Small intestine (tissue), 7 donors: Measurements from ENCODE around the gene SUFU. TPM values are rescaled to one million over a fixed set of nuclear protein-coding genes. Genes with fewer than 3 reads are reported as not detected.
"Not testable (repeated sequence)": the region's sequence is repeated elsewhere in the genome, so short reads cannot be mapped to it uniquely, and the experiment has no call there.

Source experiments
- DNase-seq, 2 donors: peaks; one replicate each; pipeline versions ENCODE4 v3.0.0 to v3.0.0-alpha.2; 2013
- FAIRE-seq: peaks from 2 replicates; lab custom pipeline; 2012; peaks lifted over from hg19 to GRCh38; lab: Jason Lieb, UNC
- H3K27ac ChIP-seq, 3 donors: one replicate each; pipeline ENCODE4 v1.5.1; 2013; ENCODE audit warnings: low read length in 2 of 3, mild to moderate bottlenecking in 2 of 3, control low read depth in 1 of 3, inconsistent platforms in 1 of 3, low read depth in 1 of 3, moderate library complexity in 1 of 3
- H3K27me3 ChIP-seq, 3 donors: one replicate each; pipeline ENCODE4 v1.6.1; 2013; ENCODE audit warnings: low read length in 3 of 3, inconsistent platforms in 1 of 3; ENCODE audit not compliant: control insufficient read depth in 3 of 3, insufficient read depth in 3 of 3
- H3K36me3 ChIP-seq, 3 donors: one replicate each; pipeline ENCODE4 v1.6.1; 2013; ENCODE audit warnings: low read length in 3 of 3, inconsistent platforms in 1 of 3, low read depth in 1 of 3, mild to moderate bottlenecking in 1 of 3, moderate library complexity in 1 of 3; ENCODE audit not compliant: control insufficient read depth in 3 of 3, insufficient read depth in 2 of 3
- H3K4me1 ChIP-seq, 3 donors: one replicate each; pipeline ENCODE4 v1.6.1; 2013; ENCODE audit warnings: low read length in 2 of 3, inconsistent platforms in 1 of 3, low read depth in 1 of 3, mild to moderate bottlenecking in 1 of 3, moderate library complexity in 1 of 3; ENCODE audit not compliant: control insufficient read depth in 3 of 3, insufficient read depth in 2 of 3
- H3K4me3 ChIP-seq, 3 donors: one replicate each; pipeline ENCODE4 v1.5.1; 2013; ENCODE audit warnings: low read length in 3 of 3, control low read depth in 1 of 3, inconsistent platforms in 1 of 3, low read depth in 1 of 3, mild to moderate bottlenecking in 1 of 3, moderate library complexity in 1 of 3
- H3K9me3 ChIP-seq, 2 donors: one replicate each; pipeline ENCODE4 v1.6.1; 2013; ENCODE audit warnings: low read depth in 1 of 2, low read length in 1 of 2; ENCODE audit not compliant: control insufficient read depth in 2 of 2, insufficient read depth in 1 of 2
- WGBS, 3 donors: extraction: QIAGEN DNeasy Blood & Tissue Kit; methylation state at CpG; one replicate each; pipeline ENCODE4 v1.1.7; 2013; 5-methylcytosine and 5-hydroxymethylcytosine counted together
- polyA plus RNA-seq, 4 donors: library from polyadenylated mRNA; stranded (reverse) in 3 of 4; unstranded in 1 of 4; fragments of 200-250 nt in 3 of 4; fragments of 120-200 nt in 1 of 4; gene quantifications; one replicate each; pipeline versions ENCODE4 v1.2.1 to v1.2.3, GENCODE V29; 2013
- donor health status: healthy with polysubstance abuse.
- donor health status: control.
- donor health status: control.
- donor health status: Bipolar disorder and iron deficiency.
- donor health status: healthy.

SUFU gene
- polyA plus RNA-seq, 4 donors, result 2.2 to 15.0 (median 4.0) TPM

DNA sequence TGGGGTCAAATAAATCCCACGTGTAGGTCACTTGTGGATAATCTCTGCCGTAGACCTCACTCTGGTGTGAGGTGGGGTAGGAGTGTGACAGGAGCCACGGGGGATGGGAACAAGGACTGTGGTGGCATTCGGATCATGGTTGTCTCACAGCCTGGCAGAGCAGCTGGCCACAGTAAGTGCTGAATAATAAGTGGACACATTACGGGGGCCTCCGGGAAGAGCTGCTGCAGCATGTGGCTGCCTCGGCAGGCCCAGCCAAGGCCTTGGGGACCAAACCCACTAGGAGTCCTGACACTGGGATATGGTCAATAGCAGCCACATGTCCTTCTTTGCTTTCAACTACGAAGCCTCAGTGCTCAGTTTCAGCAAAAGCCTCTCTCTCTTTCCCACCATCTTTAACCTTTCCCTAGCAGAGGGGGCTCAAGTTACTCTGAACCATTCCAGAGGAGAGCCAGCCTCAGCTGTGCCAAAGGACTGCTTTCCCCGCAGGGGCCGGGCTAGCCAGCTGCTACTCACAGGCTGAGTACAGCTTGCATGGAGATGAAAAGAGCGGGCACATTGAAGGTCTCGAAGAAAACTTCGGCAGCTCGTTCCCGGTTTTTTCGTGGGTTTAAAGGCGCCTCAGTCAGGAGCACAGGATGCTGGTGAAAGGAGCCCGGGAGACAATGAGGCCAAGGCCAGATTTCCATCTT lies 18.5 kb upstream of the SUFU start:
- 90 to 93% (median 90%) methylated on average over 17 to 18 of the region's 18 CpGs for WGBS, 3 donors
- H3K36me3 ChIP-seq, result peaks cover 32 to 91% (median 45%) of the 10 kb centered on the region in 3 donors
- DNase-seq (no peak), FAIRE-seq (no peak)
- no peaks in the 10 kb centered on the region for H3K9me3 ChIP-seq
- no peak overlapping the region for H3K27ac ChIP-seq
- no peak overlapping the region for H3K4me3 ChIP-seq
- no peaks in the 10 kb centered on the region for H3K4me1 ChIP-seq
- H3K27me3 ChIP-seq, result no peaks in the 10 kb centered on the region

DNA sequence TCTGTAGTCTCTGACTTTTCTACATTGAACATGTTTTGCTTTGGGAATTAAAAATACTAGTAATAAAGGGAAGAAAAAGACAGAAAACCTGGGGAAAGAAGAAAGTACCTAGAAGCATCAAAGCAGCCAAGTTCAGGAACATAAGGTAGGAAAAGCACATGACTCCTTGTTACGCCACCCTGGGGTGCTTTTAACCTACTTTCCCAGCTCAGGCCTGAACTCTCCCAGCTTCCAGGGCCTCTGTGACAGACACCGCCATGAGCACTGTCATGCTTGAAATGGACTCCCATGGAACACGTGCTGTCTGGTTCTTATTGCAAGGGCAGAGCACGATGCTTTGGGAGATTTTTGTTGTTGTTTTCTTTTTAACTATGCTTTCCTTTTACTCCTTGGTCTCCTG lies 12.6 kb upstream of the SUFU start:
- no peaks in the 10 kb centered on the region for H3K4me1 ChIP-seq

DNA sequence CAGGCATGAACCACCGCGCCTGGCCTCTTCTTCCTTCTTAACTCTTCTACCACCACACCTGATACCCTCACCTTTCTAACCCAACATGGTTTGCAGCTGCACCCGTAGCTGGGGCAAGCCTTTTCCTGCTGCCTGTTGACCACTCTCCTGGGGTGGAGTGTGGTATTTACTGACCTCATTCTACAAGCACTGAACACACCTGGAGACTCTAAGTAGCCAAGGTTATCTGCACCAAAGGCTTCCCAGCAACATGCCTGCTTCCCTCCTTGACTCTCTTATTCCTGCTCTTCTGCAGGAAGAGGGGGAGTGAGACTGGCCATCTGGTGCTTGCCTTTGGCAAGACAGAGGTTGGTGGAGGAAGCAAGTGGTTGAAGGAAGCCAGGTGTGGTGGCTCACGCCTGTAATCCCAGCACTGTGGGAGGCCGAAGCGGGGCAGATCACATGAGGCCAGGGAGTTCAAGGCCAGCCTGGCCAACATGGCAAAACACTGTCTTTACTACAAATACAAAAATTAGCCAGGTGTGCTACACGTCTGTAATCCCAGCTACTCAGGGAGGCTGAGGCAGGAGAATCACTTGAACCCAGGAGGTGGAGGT lies 11.3 kb upstream of the SUFU start:
- no peak for FAIRE-seq
- H3K9me3 ChIP-seq, result no peaks in the 10 kb centered on the region
- no peaks in the 10 kb centered on the region for H3K4me1 ChIP-seq
- H3K36me3 ChIP-seq, result peaks cover 3 to 49% (median 12%) of the 10 kb centered on the region in 3 donors
- no peaks in the 10 kb centered on the region for H3K27me3 ChIP-seq
- no peak overlapping the region for H3K4me3 ChIP-seq
- no peak for DNase-seq
- H3K27ac ChIP-seq, result no peak overlapping the region
- WGBS, 3 donors, result 85 to 97% (median 94%) methylated on average over 7 of the region's 7 CpGs

More for the DNA sequence above, 12.6 kb upstream of the SUFU start:
- FAIRE-seq, result no peak
- H3K36me3 ChIP-seq, result peaks cover 3 to 62% (median 22%) of the 10 kb centered on the region in 3 donors
- 88 to 96% (median 90%) methylated on average over 4 of the region's 4 CpGs for WGBS, 3 donors
- no peaks in the 10 kb centered on the region for H3K27me3 ChIP-seq
- H3K9me3 ChIP-seq, result no peaks in the 10 kb centered on the region
- H3K4me3 ChIP-seq, result no peak overlapping the region
- H3K27ac ChIP-seq, result no peak overlapping the region
- no peak for DNase-seq

DNA sequence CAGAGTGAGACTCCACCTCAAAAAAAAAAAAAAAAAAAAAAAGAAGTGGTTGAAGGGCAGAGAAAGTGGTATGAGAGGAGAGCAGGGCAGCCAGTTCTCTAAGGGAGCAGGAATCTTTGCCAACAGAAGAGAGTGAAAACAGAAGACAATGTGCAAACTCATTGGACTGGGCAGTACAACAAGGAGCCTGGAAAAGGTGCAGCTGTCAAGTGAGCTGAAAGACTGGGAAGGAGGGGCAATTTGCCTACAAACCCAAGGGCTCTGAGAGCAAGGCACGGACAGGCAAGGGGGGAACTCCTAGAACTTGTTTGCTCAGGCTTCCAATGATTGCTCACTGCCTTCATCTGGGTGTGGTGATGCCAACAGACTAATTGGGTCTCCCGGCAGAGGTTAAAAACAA lies 10.8 kb upstream of the SUFU start:
- Histone ChIP-seq H3K27ac (no peak overlapping the region), H3K9me3 (no peaks in the 10 kb centered on the region), H3K4me1 (no peaks in the 10 kb centered on the region), H3K36me3 (peaks cover 1 to 45% (median 12%) of the 10 kb centered on the region in 3 donors), H3K27me3 (no peaks in the 10 kb centered on the region), H3K4me3 (no peak overlapping the region)
- WGBS, 3 donors, result 46 to 56% (median 54%) methylated on average over 2 of the region's 2 CpGs
- DNase-seq, result no peak
- FAIRE-seq, result no peak

DNA sequence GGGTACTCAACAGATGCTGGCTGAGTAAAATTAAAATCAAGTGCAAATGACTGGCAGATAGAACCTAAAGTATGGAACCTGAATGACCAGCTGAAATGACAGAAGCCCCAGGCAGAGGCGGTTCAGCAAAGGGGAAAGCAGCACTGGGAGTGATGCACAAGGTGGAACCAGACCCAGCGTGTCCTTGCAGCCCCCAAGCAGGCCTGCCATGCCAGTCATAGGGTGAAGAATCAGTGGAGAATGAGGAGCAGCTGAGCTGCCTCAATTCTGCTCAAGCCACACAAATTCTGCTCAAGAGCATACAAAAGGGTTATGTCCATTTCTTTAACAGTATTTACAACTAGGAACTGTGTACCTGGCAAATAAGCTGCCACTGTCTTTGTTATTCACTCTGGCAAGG lies 10.0 kb upstream of the SUFU start:
- Histone ChIP-seq H3K27ac (no peak overlapping the region), H3K9me3 (no peaks in the 10 kb centered on the region), H3K4me3 (no peak overlapping the region), H3K27me3 (no peaks in the 10 kb centered on the region), H3K36me3 (peaks cover 0 to 39% (median 10%) of the 10 kb centered on the region in 3 donors), H3K4me1 (no peaks in the 10 kb centered on the region)
- no peak for DNase-seq
- WGBS, 3 donors, result 92 to 96% (median 92%) methylated on average over 2 of the region's 2 CpGs
- no peak for FAIRE-seq

DNA sequence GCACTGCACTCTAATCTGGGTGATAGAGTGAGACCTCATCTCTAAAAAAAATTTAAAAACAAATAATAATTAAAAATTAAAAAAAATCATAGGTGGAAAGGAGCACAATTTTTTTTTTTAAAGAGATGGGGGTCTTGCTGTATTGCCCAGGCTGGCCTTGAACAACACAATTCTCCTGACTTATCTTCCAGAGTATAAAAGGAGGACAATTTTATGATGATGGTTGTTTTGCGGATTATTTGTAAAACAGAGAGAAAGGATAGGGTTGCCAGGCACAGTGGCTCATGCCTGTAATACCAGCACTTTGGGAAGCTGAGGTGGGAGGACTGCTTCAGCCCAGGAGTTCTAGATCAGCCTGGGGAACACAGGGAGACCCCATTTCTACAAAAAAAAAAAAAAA lies 6.2 kb upstream of the SUFU start:
- Histone ChIP-seq H3K9me3 (no peaks in the 10 kb centered on the region), H3K36me3 (peaks cover 0 to 20% (median 2%) of the 10 kb centered on the region in 3 donors), H3K4me3 (no peak overlapping the region), H3K27ac (no peak overlapping the region), H3K27me3 (no peaks in the 10 kb centered on the region), H3K4me1 (peaks cover 0 to 8% (median 0%) of the 10 kb centered on the region in 3 donors)
- WGBS, 3 donors, result 93 to 100% (median 97%) methylated on average over 1 of the region's 1 CpG
- DNase-seq, result no peak
- FAIRE-seq, result no peak

DNA sequence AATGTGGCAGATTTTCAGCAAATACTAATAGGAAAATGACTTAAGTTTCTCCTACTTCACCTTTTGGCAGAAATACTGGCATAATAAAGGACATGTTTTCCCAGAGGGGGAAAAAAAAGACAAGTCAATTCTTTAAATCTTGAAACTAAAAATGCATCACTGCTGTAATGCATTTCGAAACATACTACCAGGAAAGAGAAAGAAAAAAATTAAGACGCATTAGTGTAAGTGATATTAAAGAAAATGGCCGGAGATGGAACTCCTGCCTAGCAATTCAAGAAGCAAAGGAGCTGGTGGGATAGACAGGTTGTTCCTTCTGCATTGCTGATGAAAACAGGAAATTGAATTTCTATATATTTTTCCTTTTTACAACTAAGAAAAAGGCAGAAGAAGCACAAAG lies 4.4 kb upstream of the SUFU start:
- H3K9me3 ChIP-seq, result no peaks in the 10 kb centered on the region
- WGBS, 3 donors, result 85 to 93% (median 93%) methylated on average over 3 of the region's 3 CpGs
- H3K4me3 ChIP-seq, result no peak overlapping the region
- no peaks in the 10 kb centered on the region for H3K27me3 ChIP-seq
- DNase-seq, result no peak
- H3K36me3 ChIP-seq, result peaks cover 0 to 16% (median under 1%) of the 10 kb centered on the region in 3 donors
- no peak overlapping the region for H3K27ac ChIP-seq
- peaks cover 0 to 14% (median 0%) of the 10 kb centered on the region in 3 donors for H3K4me1 ChIP-seq
- FAIRE-seq, result no peak

DNA sequence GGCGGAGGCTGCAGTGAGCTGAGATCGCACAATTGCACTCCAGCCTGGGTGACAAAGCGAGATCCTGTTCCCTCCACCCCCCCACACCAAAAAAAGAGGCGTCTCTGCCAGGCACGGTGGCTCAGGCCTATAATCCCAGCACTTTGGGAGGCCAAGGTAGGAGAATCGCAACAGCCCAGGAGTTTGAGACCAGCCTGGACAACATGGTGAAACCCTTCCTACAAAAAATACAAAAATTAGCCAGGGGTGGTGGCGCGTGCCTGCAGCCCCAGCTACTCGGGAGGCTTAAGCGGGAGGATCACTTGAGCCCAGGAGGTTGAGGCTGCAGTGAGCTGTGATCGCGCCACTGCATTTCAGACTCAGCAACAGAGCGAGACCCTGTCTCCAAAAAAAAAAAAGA lies 3.1 kb upstream of the SUFU start:
- not testable (repeated sequence) for H3K36me3 ChIP-seq, H3K27ac ChIP-seq, H3K27me3 ChIP-seq, FAIRE-seq, H3K4me3 ChIP-seq, H3K9me3 ChIP-seq, DNase-seq
- H3K4me1 ChIP-seq, result peaks cover 0 to 24% (median 0%) of the 10 kb centered on the region in 3 donors
- 93 to 95% (median 94%) methylated on average over 13 of the region's 13 CpGs for WGBS, 3 donors
